Bone marrow (tissue), 2 donors: Measurements from ENCODE around the gene AMPH.
"Not testable (repeated sequence)": the region's sequence is repeated elsewhere in the genome, so short reads cannot be mapped to it uniquely, and the experiment has no call there.

Source experiments
- DNase-seq, 2 donors: peaks; one replicate each; lab custom pipeline; 2025; lab: John Stamatoyannopoulos, UW

The AMPH gene

DNA sequence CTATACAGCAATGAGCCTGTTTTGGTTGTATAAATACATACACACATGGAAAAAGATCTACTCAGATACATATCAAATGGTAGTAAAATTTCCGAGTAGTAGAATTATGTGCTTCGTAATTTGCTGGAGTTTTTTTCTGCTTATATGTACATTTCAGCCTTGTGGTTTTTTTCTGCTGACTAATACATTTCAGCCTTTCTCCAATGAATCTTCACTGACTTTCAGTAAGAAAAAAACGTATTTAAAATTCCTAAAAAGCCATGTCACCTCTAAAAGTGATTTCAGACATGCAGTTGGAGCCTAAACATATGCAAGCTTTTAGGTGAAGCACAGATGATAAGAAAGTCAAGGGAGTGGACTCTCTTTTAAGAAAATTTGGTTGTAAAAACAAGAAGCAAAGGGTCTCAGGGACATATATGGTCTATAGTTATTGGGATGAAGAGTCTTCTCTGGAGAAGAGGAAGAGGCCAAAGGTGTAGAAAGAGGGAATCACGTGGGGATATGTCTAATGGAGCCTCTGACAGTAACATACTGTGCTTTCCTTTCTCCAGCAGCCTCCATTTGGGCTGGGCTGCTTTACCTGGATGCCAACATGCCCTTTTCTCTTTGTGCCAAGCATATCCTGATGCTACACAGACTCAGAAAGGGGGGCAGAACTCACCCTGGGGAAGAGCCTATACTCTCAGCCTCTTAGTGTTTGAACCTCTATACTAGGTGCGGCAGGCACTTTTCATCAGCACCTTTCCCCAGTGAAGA, 2.4 kb downstream of the AMPH start:
- DNase-seq, result no peak

DNA sequence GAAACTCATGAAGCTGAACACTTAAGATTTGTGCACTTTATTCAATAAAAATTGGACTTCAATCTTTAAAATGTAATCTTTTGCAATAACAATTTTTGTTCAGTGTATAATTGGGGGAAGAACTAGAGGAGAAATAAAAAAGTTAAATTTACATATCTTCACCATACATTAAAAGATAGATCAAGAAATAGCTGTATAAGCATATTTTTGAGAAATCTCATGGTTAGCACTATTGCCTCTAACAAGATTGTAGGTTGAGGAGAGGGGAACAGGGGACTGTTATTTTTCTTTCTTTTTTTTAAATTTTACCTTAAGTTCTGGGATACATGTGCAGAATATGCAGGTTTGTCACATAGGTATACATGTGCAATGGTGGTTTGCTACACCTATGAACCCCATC, 5.3 kb downstream of the AMPH start:
- no peak for DNase-seq

DNA sequence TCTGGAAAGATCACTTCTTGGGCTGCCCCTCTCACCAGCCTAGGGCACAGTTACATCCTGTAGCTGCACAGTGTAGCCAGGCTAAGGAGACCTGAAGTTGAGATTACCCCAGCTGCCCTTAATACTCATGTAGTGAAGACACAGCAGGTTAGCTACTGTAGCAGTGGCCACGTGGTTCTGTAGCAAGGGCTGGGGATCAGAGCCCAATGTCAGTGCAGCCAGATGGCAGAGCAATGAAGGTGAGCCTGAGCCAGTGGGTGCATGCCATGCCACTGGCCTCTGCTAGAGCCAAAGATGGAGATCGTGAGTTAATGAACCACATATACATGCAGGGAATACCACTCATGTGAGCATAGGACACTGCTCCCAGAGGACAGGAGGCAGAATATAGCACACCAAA, 15.5 kb downstream of the AMPH start:
- DNase-seq, result no peak

DNA sequence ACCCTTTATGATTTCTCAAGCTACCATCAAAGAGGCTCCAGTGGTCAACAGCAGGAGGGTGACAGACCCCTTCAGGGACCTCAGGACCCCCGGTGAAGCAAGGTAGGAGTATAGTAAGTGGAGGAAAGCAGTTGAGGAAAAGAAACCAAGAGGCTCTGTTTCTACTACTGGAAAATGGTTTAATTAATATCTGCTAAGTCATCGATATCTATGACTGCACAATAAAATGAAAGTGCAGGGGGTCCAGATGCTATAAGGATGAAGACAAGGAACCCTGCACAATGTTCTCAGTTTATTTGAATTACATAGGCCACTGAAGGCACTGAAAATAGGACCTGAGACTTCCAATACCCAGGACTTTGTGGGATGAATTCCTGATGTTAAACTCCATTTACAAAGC, 23.7 kb downstream of the AMPH start:
- DNase-seq, result no peak

DNA sequence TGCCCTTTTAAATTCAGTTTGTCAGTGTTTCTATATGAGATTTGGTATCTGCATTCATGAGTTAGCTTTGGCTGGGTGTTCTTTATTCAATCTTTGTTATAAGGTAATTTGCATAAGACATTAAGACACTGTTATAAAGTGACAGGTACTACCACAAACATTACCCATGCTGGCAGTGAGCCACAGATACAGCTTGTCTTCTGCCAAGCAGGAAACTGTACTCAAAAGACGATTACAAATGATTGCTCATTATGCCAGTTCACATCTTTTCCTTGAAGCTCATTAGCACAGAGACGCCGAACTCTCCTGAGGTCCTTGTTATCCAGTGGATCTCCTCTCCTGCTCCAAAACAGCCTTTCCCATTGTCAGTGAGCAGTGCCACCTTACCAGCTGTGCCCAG, 30.4 kb downstream of the AMPH start:
- DNase-seq, result no peak

DNA sequence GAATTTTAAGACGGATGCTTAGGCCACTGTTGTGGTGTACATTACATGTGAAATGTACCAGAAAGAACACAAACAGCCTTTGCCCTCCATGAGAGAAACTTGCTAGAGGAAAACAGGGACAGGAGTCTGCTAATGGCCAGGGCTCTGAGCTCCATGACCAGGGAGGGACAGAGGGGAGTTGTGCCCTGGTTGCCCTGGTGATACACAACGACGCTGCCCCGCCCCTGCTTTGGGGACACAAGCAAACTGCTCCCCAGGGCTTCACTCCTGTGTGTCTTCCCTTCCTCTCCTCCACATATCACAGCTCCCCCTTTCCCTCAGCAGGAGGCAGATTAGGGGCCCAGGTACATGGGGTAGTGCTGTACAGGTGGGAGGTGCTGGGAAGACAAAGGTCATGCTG, 36.2 kb downstream of the AMPH start:
- no peak for DNase-seq

DNA sequence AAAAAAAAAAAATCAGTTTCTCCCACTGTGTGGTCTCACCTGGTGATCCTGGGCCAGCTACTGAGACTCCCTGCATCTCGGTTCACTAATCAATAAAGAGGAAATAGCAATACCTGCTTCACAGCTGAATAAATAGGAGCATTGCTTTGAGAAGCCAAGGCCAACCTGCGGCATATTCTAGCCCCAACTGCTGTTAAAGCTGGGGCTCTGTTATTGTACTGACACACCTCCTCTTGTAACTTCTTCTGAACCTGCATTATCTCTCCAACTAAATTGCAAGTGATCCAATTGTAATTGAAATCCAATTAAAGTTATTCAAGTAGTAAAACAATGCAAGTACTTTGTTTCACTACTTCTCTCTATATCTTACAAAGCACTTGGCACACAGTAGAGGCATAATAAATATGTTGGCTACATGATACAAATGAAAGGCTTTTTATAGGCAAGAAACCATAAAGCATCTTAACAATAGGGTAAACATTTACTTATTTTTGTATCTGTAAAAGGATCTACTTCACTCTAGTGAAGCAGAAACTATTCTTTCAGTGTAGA, 38.4 kb downstream of the AMPH start:
- no peak for DNase-seq

DNA sequence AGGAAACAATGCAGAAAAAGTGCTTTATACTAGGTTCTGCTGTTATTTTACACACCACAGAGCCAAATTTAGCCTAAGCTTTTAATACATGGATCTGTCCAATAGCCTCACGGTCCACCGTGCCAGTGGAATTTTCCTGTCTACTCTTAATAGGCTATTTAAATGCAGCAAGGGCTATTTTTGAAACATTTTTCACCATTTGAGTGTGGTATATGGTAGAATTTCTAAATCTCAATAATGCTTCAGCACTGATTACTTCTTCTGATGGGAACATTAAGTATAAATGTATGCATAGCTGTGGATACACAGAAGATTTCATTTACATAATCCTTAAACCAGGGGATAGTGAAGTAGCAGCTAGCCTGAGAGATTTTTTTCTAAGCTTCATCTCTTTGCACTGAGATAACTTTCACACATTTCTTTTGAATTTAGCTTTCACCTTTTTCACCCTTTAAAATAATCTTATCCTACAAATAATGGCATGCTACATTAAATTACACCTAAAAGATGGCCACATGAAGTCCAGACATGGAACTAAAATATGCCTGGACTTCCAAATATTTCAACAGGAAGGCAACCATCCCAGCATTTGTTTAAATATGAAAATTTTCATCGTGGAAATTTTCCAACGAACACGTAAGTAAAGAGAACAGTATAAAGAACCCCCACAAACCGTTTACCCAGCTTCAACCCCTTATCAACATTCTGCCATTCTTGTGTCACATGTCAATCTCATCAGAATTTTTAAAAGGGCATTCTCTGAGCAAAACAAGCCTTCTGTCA, 45.4 kb downstream of the AMPH start:
- no peak for DNase-seq

DNA sequence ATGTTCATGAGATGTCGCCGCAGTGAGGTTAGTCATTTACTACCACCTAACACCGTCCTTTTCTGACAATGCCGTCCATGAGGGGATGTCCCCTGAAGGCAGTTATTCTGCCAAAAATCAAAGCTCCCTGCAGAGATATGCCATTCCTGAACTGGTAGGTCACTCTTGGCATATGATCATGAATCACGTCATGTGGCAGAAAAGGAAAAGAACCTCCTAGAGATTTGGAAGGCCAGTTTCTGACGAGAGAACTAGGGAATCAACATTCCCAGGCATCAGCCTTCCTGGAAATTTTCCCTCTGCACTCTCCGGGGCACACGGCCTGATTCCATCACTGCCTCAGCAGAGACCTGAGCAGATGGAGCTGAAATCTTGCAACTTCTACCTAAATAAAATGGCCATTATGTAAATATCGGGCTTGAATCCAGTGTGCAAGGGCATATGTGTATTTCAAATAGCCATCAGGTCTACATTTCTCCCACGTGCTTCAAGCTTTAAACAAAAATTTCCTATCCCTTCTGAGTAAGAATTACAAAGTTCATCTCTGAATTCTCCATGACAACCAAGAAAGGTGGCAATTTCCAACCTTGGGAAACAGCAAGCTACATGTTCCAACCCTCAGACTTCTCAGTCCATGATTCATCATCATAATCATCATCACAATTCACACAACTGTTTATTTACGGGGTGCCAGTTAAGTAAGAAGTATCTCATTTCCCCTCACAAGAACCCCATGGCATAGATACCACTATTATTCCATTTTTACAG, 46.5 kb downstream of the AMPH start:
- no peak for DNase-seq

DNA sequence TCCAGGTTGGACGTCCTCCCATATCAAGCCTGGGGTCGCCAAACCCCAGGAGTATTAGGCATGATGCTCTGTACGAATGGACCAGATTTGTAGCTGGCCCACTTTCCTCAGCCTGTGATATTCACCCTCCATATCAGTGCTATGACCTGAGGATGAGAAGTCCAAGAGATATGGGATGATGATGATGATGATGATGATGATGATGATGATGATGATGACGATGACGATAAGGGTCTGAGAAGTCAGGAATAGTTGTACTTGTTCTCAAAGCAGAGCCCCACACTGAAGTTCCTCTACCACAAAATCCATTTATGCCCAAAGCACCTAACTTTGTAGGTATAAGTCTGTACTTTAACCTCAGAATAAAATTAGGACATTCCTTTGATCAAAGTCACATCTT, 50.7 kb downstream of the AMPH start:
- DNase-seq, result no peak

DNA sequence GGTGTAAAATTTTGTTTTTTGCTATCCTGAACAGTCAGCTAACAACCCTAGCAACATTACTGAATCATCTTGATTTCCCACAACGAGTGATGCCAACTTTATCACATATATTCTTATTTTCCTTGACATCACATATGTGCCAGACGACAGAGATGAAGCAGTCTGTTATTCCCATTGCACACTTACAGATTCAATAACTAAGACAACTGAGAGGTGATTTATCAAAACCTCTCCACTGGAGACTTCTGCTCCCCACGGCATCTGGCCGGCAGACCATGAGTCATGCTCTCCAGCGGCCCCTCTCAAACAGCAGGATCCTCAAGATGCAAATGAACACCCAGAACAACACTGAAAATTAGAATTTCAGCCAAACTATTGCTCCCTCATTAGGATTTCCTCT, 57.1 kb downstream of the AMPH start:
- no peak for DNase-seq

DNA sequence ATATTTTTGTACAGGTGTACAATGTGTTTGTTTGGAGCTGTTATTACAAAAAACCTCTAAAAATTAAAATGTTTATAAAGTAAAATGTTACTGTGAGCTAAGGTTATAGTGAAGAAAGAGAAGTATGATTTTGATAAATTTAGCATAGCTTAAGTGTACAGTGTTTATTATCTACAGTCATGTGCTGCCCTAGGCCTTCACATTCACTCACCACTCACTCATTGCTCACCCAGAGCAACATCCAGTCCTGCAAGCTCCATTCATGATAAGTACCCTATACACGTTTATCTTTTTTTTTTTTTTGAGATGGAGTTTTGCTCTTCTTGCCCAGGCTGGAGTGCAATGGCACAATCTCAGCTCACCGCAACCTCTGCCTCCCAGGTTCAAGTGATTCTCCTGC, 59.6 kb downstream of the AMPH start:
- DNase-seq, result not testable (repeated sequence)

DNA sequence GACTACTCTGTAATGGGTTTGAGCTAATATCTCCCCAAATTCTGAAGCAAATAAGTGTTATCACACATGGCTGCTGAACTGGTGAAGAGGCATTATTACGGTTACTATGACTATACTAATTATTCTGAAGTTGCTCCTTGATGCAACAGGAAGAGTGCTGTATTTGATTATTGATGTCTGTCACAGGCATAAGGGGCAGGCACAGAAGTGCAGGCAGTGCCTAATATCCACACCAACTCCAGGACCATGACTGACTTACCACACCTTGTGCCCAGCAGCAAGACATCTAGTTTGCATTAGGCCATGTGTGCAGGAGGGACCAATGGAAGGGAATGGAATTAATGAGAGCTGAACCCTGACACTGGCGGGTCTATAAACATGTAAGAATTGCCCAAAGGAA, 62.7 kb downstream of the AMPH start:
- DNase-seq, result no peak

DNA sequence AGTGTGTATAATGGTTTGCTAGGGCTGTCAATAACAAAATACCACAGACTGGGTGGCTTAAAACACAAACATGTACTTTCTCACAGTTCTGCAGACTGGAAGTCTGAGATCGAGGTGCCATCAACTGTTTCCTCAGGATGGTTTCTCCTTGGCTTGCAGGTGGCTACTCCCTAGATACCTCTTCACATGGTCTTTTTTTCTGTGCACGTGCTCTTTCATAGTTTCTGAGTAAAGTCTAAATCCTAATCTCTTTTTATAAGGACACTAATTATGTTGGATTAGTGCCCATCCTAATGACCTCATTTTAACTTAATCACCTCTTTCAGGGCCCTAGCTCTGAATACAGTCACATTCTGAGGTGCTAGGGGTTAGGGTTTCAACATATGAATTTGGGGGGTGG, 65.9 kb downstream of the AMPH start:
- no peak for DNase-seq

DNA sequence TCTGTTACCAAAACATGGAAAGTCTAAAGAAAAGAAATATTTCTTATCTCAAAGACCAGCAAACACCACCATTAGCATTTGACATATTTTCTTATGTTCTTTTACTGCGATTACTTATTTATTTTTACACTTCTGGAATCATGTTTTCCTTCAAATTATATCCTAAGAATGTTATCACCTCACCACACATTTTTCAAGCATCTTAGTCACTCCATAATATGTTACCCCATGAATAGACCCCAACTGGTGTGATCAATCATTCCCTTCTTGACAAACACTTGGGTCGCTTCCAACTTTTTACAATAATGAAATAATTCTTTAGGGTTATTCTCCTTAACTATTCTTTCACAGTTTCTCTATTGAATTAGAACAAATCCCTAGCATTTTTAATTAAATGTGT, 67.4 kb downstream of the AMPH start:
- DNase-seq, result no peak

DNA sequence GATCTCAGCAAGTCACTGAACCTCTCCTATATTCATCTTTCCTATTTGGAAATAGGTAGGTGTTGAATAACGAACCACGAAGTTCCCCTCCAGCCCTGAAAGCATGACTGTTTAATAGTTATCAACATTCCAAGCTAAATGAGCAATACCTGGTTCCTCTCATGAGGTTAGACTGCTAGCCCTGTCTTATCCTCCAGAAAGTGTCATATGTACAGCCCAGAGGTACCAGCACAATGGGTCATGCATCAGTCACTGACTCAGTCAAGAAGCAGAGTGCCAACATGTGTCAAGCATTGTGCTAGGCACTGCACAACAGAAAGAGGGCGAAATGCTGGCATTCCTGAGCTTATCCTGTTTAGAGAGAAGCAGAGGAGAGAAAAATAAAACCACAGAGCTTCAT, 70.0 kb downstream of the AMPH start:
- DNase-seq, result no peak

DNA sequence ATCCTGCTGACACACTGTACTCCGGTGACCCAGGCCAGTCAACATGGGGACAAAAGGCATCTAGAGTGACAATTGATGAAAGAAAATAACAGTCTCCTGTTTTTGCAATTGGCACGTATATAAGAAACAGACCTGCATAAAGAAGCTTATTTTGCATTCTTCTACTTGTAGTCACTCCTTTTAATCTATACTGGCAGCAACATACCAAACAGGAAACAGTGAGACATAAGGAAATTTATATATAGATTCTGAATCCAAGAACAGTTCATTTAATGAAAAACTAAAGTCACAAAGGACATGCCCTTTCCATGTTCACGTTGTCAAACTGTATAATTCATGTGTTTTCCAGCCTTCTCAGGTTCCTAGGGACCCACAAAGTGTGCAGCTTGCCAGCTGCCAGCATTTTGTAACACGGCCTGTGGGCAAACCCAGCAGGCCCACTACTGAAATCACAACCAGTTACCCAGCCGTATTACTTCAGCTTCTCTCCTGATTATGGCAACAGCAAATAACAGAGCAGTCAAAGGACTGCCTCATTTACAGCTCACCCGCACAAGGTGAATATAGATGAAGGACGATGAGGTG, 72.3 kb downstream of the AMPH start:
- DNase-seq, result no peak

DNA sequence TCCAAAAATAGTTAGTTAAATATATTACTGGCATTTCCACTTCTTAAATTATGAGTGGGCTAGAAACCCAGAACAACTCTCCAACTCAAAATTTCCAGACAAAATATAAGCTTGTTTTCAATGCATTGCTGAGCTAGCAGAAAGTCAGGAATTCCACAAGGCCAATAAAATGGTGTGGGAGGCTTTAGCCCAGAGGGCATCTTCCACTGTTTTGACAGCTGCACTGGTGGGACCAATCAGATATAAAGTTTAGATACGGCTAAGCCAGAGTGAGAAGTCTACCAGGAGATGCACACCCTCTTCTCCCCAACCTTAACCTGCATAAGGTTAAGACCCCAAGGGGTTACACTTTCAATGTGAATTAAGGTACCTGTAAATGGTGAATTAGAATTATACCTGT, 76.6 kb downstream of the AMPH start:
- DNase-seq, result no peak

DNA sequence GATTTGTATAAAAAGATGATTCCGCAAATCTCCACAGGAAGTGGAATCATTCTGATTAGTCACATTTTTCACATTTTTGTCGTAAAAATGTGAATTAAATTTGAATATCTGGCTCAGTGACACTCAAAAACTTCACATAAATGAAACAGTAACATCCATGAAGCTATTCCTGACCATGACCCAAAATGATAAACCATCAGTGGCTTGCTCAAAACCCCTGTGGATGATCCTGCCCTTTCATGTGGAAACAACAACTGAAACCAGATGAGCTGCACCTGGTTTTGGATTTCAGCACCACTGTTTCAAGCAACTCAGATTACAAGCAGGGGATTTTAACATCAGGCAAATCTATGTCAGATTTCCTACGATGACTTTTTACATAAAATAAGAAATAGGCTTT, 80.3 kb downstream of the AMPH start:
- DNase-seq, result no peak

DNA sequence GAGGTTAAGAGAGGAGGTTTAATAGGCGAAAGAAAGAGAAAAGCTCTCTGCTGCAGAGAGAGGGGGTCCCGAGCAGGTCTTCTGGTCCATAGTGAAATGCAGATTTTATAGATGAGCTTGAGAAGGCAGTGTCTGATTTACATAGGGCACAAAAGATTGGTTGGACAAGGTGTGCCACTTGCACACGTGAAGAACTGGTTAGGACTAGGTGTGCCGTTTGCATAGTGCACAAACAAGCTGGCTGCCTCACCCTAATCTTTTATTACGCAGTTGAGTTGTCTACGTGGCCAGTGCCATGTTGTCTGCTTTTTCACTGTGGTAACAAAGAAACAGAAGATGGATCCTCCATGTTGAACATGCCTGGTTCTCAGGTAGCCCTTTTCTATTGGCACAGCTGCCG, 82.6 kb downstream of the AMPH start:
- no peak for DNase-seq

DNA sequence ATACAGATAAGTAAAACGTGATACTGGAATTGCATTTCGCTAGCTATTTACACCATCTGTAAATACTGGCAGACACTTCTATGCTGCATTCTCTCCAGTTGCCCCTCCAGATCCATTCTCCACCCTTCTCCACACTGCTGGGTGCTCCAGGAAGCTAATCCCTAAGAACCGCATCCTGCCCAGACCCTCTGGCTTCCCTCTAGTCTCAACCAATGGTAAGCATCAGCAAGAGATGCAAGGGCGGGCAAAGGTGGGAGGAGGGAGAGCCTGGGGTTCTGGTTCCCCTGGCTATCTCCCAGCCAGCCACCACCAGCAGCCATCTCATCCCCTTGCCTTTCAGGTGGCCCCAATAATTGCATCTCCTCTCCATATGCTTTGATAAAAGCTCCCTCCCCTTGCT, 84.4 kb downstream of the AMPH start:
- DNase-seq, result no peak

DNA sequence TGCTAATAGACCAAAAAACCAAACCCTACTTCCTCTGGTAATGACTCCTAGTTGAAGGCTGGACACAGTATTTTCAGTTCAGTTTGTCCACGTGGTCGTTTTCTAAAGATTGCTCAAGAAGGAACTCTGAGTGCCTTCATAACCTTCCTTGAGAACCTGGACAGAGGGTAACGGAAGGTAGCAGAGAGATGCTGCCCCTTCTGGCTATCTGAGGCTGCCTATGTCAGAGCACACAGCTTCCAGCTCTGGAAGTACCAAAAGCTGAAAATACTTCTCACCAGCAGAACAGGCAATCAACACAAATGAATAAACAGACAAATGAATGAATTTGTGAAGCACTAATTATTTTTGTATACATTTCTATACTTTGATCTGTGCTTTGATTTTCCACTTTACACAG, 85.2 kb downstream of the AMPH start:
- DNase-seq, result no peak
